Measurements from ENCODE around the gene RNF224. TPM values are rescaled to one million over a fixed set of nuclear protein-coding genes. Genes with fewer than 3 reads are reported as not detected.

RNF224 gene
- polyA plus RNA-seq, 3 donors, result not detected

GRCh38 chr9:137216188-137216965, 10.9 kb upstream of the RNF224 start:
- H3K9ac ChIP-seq (ENCODE audit: insufficient read depth, low read length, poor library complexity, severe bottlenecking), result no peak overlapping the region
- H3K36me3 ChIP-seq (replicated peaks in 1 of 2; ENCODE audit: control insufficient read depth in 1 of 2, insufficient read depth in 2 of 2, low read length in 2 of 2), result peaks cover 30 to 33% of the 10 kb centered on the region in 2 donors

More at GRCh38 chr9:137216188-137216965, 10.9 kb upstream of the RNF224 start:
- H3K27me3 Mint-ChIP-seq (ENCODE audit: low read depth in 3 of 3), result peaks cover 3 to 10% (median 10%) of the 10 kb centered on the region in 3 donors
- no peak overlapping the region for H3K4me3 Mint-ChIP-seq
- no peak overlapping the region for H3K27ac Mint-ChIP-seq
- no peak for DNase-seq
- H3K4me2 ChIP-seq (replicated peaks; ENCODE audit: extremely low read depth, low read length, poor library complexity, severe bottlenecking), result no peak overlapping the region
- H2AFZ ChIP-seq (ENCODE audit: insufficient read depth, low read depth, low read length, poor library complexity, severe bottlenecking), result no peak overlapping the region
- 97% methylated on average over 30 of the region's 30 CpGs for WGBS (ENCODE audit: insufficient coverage)
- peaks cover 16 to 30% of the 10 kb centered on the region in 2 donors for H3K36me3 Mint-ChIP-seq
- intact Hi-C loops (cut with micrococcal nuclease), result no loop called here
- H3K4me1 ChIP-seq (ENCODE audit: control insufficient read depth in 1 of 2, insufficient read depth in 2 of 2, low read length in 2 of 2), result peaks cover 4 to 20% of the 10 kb centered on the region in 2 donors
- H3K9me3 ChIP-seq (replicated peaks in 1 of 2; ENCODE audit: control insufficient read depth in 1 of 2, insufficient read depth in 1 of 2, low read length in 2 of 2), result no peaks in the 10 kb centered on the region
- H4K20me1 ChIP-seq (ENCODE audit: insufficient read depth, low read length), result no peaks in the 10 kb centered on the region
- H3K9me3 Mint-ChIP-seq, result no peaks in the 10 kb centered on the region
- no peaks in the 10 kb centered on the region for H3K79me2 ChIP-seq (ENCODE audit: insufficient read depth, low read length)
- no peak for TF ChIP-seq CTCF (IDR thresholded peaks at IDR 0.05)
- no peak overlapping the region for H3K27ac ChIP-seq (ENCODE audit: low read depth in 1 of 2, low read length in 2 of 2)
- H3K4me1 Mint-ChIP-seq, result peaks cover 5% of the 10 kb centered on the region
- H3K4me3 ChIP-seq (replicated peaks in 1 of 3; ENCODE audit: low read depth in 2 of 3, low read length in 3 of 3), result no peak overlapping the region
- H3K27me3 ChIP-seq (ENCODE audit: control insufficient read depth in 2 of 2, insufficient read depth in 2 of 2, low read length in 2 of 2), result peaks cover 0 to 9% of the 10 kb centered on the region in 2 donors
